Effector CD8-positive, alpha-beta T cell (primary cell): Measurements from ENCODE around the gene MID1.

ENCODE experiments used
- DNase-seq: peaks from one replicate; lab custom pipeline; 2025; lab: John Stamatoyannopoulos, UW
- total RNA-seq, 4 experiments: gene quantifications; one replicate each; lab custom pipeline; 2026; lab: John Stamatoyannopoulos, UW

Gene MID1
- 0 to 1.1 (median 0.13) reads per million in 4 experiments for total RNA-seq

DNA sequence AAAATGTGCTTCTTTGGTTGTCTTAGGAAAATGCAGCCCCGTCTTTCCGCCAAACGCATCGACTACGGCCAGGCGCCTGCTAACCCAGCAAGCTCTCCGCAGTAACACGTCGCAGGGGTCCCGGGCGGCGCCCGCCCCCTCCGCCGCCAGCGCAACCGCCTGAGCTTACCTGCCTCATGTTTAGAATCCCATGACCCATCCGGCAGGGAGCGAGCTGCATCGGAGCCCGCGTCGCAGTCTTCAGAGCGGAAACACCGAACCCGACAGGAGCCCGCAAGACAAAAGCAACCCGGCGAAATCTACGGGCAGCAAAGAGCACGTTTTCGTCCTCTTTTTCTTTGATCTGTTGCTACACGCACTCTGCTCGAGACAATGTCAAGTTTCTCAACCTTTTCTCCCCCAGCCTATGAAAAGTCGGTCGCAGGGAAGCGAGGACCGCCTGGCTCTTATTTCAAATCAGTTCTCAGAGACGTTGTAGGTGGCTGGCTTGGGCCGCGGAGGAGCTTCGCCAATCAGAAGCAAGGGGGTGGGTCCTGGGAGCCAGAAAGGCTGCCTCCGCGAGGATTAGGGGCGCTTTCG, at the start of gene MID1:
TSS of gene MID1 (minus strand) at position 465 of the 579 bp plus-strand sequence. CDS start 53,038 bp downstream, outside the sequence.
- DNase-seq, result no peak

DNA sequence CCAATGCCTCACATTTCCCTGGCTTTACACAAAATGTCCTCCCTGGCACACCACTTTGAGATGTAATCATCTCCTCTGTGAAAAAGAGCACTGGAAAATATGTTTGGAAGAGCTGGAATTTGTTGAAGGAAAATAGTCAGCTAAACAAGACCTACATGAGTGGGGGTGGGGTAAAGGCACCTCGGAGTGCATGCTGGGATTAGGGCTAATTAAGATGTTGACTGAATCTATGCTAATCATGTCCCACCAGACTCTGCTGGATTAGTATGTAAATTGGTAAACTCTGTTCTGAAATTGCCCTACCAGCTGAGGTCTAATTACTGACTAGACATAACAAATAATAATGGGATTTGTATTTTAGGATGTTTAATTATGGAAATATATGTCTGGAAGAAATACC, 46.8 kb upstream of the MID1 start:
- no peak for DNase-seq

- DNase-seq, result no peak
Measured at GRCh38 chrX:10666102-10666501, 45.7 kb upstream of the MID1 start.

- DNase-seq, result no peak
Measured at GRCh38 chrX:10665681-10666080, 45.3 kb upstream of the MID1 start.

GRCh38 chrX:10660171-10660570, 39.8 kb upstream of the MID1 start:
- no peak for DNase-seq

GRCh38 chrX:10656214-10656613, 35.8 kb upstream of the MID1 start:
- no peak for DNase-seq

GRCh38 chrX:10654960-10655359, 34.6 kb upstream of the MID1 start:
- no peak for DNase-seq

- no peak for DNase-seq
Measured at GRCh38 chrX:10653302-10653701, 32.9 kb upstream of the MID1 start.

GRCh38 chrX:10649265-10649664, 28.9 kb upstream of the MID1 start:
- no peak for DNase-seq

DNA sequence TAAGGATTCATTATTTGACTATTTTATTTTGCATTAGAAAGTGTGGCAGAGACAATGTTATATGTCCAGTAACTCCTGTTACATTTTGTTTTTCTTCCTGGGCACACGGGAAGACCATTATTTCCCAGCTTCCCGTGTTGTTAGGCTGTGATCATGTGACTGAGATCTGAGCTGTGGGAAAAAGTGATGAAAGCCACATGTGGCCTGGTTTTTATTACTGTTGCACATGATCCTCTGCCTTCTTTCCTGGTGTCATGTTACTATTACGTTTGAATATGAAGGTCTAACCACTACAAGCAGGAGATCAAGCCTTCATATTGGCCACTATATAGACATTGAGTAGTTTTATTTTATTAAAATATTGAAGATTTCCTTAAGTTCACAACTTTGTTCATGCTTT, 28.2 kb upstream of the MID1 start:
- DNase-seq, result no peak

DNA sequence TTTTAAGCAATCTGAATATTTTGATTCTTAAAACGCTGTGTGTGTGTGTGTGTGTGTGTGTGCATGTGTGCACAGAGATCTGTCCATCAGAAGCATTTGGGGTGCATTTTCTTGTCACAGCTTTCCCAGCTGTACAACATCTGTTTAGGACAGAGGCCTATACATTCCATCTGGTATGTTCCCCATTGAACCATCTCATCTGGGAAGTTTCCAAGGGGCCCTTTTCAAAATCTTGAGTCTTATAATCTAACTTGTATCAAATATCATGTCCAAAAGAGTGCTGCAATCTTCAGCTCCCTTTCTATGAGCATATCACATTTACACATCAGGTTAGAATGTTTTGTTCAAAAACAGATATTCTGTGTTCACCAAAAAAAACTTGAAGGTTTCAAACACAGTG, 16.5 kb upstream of the MID1 start:
- no peak for DNase-seq

- no peak for DNase-seq
Measured at GRCh38 chrX:10636337-10636736, 16.0 kb upstream of the MID1 start.

DNA sequence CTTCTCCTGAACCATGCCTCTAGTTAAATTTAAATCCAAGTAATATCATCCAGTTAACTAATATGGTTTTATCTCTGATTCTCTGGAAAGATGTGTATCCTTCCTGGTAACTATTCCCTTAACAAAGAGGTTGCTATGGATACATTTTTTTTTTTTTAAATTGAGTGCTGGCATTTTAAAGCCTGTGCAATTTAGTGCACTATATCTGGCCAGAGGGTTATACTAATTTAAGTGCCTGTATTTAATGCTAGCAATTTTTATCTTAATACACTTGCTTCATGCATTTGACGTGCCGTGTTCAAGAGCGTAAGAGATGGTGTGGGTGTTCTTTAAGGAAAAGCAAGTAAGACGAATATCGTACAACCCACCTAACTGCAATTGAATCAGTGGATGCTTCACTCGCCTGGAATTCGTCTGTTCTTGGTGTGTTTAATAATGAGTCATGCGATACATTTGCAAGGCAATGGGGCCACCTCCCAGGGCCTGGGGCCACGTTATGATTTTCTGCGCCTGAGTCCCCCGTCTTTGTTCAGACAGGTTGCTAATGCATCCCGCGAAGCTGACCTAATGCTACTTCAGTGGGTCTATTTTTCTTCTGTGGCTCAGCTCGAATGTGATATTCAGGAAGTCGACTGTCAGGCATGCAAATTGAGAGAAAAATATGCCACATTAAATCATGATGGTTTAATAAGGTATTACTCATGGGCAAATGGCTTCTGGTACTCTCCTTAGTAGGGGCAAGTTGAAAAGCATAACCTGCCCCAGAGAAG, 14.2 kb upstream of the MID1 start:
- DNase-seq, result no peak

DNA sequence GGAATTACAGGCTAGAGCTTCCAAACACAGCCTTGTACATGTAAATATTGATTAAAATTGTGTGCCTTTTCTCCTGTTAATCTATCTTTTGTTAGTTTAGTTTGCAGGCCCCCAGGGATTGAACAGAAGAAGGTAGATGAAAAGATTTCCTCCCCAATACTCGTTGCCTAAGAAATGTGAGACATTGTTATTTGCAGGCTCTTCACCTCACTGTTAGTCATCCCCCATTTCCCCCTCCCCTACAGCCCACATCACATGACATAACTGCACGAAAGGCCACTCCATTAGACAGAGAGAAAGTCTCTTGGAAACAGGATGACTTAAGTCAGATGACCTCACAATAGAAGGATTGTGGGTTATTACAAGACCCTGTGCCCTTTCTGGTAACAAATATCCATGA, 13.3 kb upstream of the MID1 start:
- no peak for DNase-seq

GRCh38 chrX:10631416-10632145, 11.2 kb upstream of the MID1 start:
- no peak for DNase-seq

DNA sequence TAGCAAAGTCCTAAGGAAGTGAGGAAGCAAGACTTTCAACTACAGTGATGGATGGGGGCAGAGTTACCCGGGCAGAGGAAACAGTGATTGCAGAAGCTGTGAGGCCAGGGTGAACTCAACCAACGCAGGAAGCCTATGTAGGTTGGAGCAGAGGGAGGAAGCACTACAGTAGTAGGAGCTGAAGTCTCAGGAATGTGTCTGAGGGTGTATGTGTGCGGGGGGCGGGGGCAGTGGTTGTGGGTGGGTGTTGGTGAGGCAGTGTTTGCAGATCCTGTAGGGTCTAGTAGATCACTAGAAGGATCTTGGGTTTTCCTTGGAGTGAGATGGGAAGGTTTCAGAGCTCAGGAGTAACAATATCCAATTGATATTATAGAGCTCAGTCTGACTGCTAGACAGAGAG, 9.9 kb upstream of the MID1 start:
- no peak for DNase-seq

GRCh38 chrX:10629905-10630304, 9.5 kb upstream of the MID1 start:
- DNase-seq, result no peak

- no peak for DNase-seq
Measured at GRCh38 chrX:10628906-10629305, 8.5 kb upstream of the MID1 start.

DNA sequence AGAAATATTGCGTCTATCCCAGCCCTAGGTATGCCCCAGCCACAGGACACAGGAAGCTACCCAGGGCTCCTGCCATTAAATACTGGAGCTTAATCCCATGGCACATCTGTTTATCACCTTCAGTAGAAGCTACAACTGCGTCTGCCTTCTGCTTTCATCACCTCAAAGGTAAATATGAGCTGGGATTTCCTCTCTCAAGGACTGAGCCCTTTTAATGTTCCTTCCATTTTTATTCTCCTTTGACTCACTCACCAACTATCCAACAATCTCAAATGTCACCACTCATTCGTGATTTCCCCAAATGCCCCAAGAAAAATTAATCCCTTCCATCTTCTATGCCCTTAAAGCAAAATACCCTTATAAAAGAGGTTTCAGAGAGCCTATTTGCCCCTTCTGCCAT, 1.8 kb upstream of the MID1 start:
- DNase-seq, result no peak

DNA sequence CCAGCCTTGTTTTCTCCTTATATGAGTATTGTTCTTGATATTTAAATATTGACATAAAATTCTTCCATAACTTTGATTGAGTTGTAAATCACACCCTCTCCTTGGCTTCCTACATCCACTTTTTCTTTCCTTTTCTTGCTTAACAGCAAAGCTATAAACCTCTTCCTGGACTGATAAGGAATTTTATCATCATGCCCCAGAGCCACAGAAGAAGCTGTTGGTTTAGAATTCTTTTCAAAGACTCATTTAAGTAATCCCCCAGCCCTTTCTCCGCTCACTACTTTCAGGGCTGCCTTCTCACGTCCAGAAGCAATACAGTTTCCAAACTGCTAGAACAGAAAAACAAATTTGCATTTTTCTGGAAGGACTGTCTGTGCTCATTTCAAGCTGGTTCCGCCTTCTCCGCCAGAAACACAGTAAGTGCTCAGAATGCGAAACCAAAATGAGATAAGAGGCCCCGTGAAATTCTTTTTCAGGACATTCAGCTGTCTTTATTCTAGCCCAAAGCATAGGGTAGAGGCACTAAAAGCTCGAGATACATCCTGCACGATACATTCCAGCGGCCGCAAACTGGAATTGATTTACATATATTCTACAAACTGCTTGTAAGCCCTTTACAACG, 849 bp downstream of the MID1 start:
- no peak for DNase-seq

DNA sequence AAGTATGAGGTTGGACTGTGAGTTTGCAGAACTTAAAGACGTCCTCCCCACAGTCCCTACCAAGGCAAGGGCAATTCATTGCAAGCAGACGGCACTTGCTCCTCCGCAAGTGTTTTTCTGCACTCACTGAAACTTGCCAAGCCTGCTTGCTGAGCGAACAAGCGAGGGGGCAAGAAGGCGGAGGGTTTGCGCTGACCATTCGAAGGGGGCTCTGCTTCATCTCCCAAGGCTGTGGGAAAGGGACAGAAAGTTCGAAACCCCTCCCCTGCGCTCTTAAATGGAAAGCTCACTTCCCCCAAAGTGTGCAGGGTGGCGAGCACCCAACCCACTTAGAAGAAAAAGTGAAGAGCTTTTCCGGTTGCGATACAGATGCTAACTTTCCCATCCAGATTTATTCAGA, 1.4 kb downstream of the MID1 start:
- DNase-seq, result no peak

GRCh38 chrX:10617999-10618351, 2.4 kb downstream of the MID1 start:
- no peak for DNase-seq
